ENCODE measurements around the gene ATP6V1F. TPM values are rescaled to one million over a fixed set of nuclear protein-coding genes. Genes with fewer than 3 reads are reported as not detected.

The ATP6V1F gene
- polyA plus RNA-seq, 3 donors = 327 to 593 (median 511) TPM

DNA sequence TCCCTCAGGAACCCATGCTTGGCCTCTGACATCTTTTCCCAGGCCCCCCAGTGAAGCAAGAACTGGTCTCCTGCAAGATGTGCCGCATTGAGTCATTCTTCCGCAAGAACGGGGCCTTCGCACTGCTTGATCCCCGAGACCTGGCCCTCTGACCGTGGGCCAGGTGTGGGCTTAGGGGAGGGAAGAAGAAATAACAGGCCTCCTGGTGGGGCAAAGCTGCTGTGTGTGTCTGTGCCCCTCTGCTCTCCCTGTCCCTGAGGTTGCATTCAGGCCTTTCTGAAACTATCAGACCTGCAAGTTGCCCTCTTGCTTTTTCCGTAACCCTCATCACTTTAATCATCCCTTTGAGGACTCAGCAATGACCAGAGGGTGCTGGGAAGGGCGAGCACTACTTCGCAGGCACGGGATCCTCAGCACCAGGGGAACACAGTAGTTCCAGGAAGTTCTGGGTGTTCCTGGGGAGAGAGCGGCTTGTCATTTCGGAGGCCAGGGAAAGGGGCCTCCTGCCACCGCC is 6.0 kb downstream of the ATP6V1F start:
- DNase-seq = no peak
- peak overlapping the region in 2 of 3 experiments; percentile 14 to 68 for H3K4me3 ChIP-seq (replicated peaks in 1 of 3; ENCODE audit: low read depth in 2 of 3, low read length in 3 of 3)
- peaks cover 21% of the 10 kb centered on the region for H3K79me2 ChIP-seq (ENCODE audit: insufficient read depth, low read length)
- intact Hi-C loops (cut with micrococcal nuclease) = loop anchor here in 1 of 2 donors (10.0 kb wide), 1 partner anchor 124 kb away; no protein-coding TSS in a partner anchor
- H3K27ac Mint-ChIP-seq = peak overlapping the region in 1 of 7 donors; percentile 50
- peaks cover 0 to 5% (median 2%) of the 10 kb centered on the region in 7 donors for H3K9me3 Mint-ChIP-seq
- no peak overlapping the region for H3K27ac ChIP-seq (ENCODE audit: low read depth in 1 of 2, low read length in 2 of 2)
- peaks cover 26% of the 10 kb centered on the region for H3K4me1 Mint-ChIP-seq
- H3K27me3 ChIP-seq (ENCODE audit: control insufficient read depth in 2 of 2, insufficient read depth in 2 of 2, low read length in 2 of 2) = peaks cover 2 to 28% of the 10 kb centered on the region in 2 donors
- peaks cover 42% of the 10 kb centered on the region in 2 donors for H3K36me3 Mint-ChIP-seq
- peak overlapping the region; percentile 62 to 82 for H3K4me3 Mint-ChIP-seq
- peaks cover 19 to 22% of the 10 kb centered on the region in 2 donors for H3K36me3 ChIP-seq (replicated peaks in 1 of 2; ENCODE audit: control insufficient read depth in 1 of 2, insufficient read depth in 2 of 2, low read length in 2 of 2)
- H3K9ac ChIP-seq (ENCODE audit: insufficient read depth, low read length, poor library complexity, severe bottlenecking) = peak overlapping the region; percentile 43
- H4K20me1 ChIP-seq (ENCODE audit: insufficient read depth, low read length) = peaks cover 73% of the 10 kb centered on the region
- H2AFZ ChIP-seq (ENCODE audit: insufficient read depth, low read depth, low read length, poor library complexity, severe bottlenecking) = no peak overlapping the region
- no peaks in the 10 kb centered on the region for H3K9me3 ChIP-seq (replicated peaks in 1 of 2; ENCODE audit: control insufficient read depth in 1 of 2, insufficient read depth in 1 of 2, low read length in 2 of 2)
- TF ChIP-seq, protein P1, sequence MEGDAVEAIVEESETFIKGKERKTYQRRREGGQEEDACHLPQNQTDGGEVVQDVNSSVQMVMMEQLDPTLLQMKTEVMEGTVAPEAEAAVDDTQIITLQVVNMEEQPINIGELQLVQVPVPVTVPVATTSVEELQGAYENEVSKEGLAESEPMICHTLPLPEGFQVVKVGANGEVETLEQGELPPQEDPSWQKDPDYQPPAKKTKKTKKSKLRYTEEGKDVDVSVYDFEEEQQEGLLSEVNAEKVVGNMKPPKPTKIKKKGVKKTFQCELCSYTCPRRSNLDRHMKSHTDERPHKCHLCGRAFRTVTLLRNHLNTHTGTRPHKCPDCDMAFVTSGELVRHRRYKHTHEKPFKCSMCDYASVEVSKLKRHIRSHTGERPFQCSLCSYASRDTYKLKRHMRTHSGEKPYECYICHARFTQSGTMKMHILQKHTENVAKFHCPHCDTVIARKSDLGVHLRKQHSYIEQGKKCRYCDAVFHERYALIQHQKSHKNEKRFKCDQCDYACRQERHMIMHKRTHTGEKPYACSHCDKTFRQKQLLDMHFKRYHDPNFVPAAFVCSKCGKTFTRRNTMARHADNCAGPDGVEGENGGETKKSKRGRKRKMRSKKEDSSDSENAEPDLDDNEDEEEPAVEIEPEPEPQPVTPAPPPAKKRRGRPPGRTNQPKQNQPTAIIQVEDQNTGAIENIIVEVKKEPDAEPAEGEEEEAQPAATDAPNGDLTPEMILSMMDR (IDR thresholded peaks at IDR 0.05) = no peak
- H3K4me2 ChIP-seq (replicated peaks; ENCODE audit: extremely low read depth, low read length, poor library complexity, severe bottlenecking) = peak overlapping the region; percentile 82
- H3K4me1 ChIP-seq (ENCODE audit: control insufficient read depth in 1 of 2, insufficient read depth in 2 of 2, low read length in 2 of 2) = peaks cover 12 to 27% of the 10 kb centered on the region in 2 donors
- peaks cover 19 to 41% (median 36%) of the 10 kb centered on the region in 3 donors for H3K27me3 Mint-ChIP-seq (ENCODE audit: low read depth in 3 of 3)
- 44% methylated on average over 9 of the region's 13 CpGs for WGBS (ENCODE audit: insufficient coverage)

DNA sequence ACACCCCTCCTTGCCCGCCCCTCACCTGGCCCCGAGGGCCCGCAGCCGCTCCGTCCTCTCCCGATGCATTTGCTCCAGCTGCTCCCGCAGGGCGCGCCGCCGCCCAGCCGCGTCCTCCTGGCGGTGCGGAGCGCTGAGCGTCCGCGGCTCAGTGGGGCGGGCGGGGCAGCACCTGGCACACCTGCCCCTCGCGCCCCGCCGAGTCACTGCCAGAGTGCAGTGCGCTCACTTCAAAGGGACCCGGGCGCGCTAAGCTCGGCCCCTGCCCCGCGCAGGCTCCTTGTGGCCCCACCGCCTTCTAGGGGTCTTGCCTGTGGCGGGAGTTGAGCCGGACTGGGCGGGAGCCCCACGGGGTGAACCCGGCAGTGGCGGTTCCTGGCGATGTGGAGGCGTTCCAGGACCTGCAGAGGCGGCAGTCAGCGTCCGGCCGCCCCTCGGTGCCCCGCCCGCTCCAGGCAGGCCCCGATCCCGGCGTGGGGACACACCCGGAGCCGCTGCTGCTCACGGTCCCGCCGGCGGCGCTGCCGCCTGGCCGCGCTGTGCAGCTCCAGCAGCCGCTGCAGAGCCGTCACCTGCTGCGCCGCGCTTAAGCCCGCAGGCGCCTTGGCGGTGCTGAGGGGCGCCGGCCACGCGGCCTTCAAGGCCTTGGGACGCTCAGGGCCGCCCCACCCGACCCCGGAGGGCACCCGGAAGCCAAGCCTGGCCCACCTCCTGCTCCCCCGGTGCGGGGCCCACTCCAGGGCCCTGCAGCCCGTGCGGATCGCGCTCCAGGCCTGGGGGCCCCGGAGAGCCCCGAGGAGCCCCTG is 6.7 kb downstream of the ATP6V1F start:
- Mint-ChIP-seq H3K27ac (no peak overlapping the region), H3K4me1 (peaks cover 20% of the 10 kb centered on the region), H3K36me3 (peaks cover 42% of the 10 kb centered on the region in 2 donors), H3K27me3 (ENCODE audit: low read depth in 3 of 3) (peaks cover 19 to 41% (median 36%) of the 10 kb centered on the region in 3 donors), H3K9me3 (peaks cover 0 to 5% (median 2%) of the 10 kb centered on the region in 7 donors), H3K4me3 (peak overlapping the region; percentile 62 to 82)
- intact Hi-C loops (cut with micrococcal nuclease) = loop anchor here in 1 of 2 donors (10.0 kb wide), 1 partner anchor 125 kb away; no protein-coding TSS in a partner anchor
- Histone ChIP-seq H3K9ac (ENCODE audit: insufficient read depth, low read length, poor library complexity, severe bottlenecking) (peak overlapping the region; percentile 43), H4K20me1 (ENCODE audit: insufficient read depth, low read length) (peaks cover 66% of the 10 kb centered on the region), H2AFZ (ENCODE audit: insufficient read depth, low read depth, low read length, poor library complexity, severe bottlenecking) (no peak overlapping the region), H3K9me3 (replicated peaks in 1 of 2; ENCODE audit: control insufficient read depth in 1 of 2, insufficient read depth in 1 of 2, low read length in 2 of 2) (no peaks in the 10 kb centered on the region), H3K27me3 (ENCODE audit: control insufficient read depth in 2 of 2, insufficient read depth in 2 of 2, low read length in 2 of 2) (peaks cover 2 to 28% of the 10 kb centered on the region in 2 donors), H3K79me2 (ENCODE audit: insufficient read depth, low read length) (peaks cover 15% of the 10 kb centered on the region), H3K36me3 (replicated peaks in 1 of 2; ENCODE audit: control insufficient read depth in 1 of 2, insufficient read depth in 2 of 2, low read length in 2 of 2) (peaks cover 19 to 22% of the 10 kb centered on the region in 2 donors), H3K4me2 (replicated peaks; ENCODE audit: extremely low read depth, low read length, poor library complexity, severe bottlenecking) (peak overlapping the region; percentile 82), H3K4me3 (replicated peaks in 1 of 3; ENCODE audit: low read depth in 2 of 3, low read length in 3 of 3) (peak overlapping the region; percentile 14 to 68 (median 28)), H3K27ac (ENCODE audit: low read depth in 1 of 2, low read length in 2 of 2) (no peak overlapping the region), H3K4me1 (ENCODE audit: control insufficient read depth in 1 of 2, insufficient read depth in 2 of 2, low read length in 2 of 2) (peaks cover 7 to 21% of the 10 kb centered on the region in 2 donors)
- WGBS (ENCODE audit: insufficient coverage) = under 1% methylated on average over 86 of the region's 86 CpGs
- TF ChIP-seq, protein P1 (IDR thresholded peaks at IDR 0.05) = peak; percentile 17
- DNase-seq = peak; percentile 18 to 29 (median 27)

Measured in CD14-positive monocyte (primary cell).